HFFc6 (cell line): Measurements from ENCODE around the gene COL17A1. TPM values are rescaled to one million over a fixed set of nuclear protein-coding genes. Genes with fewer than 3 reads are reported as not detected.

Experiments
- DNase-seq: peaks from one replicate; pipeline ENCODE4 v3.0.0-alpha.2; 2018
- H3K27ac Mint-ChIP-seq: 2 replicates; pipeline ENCODE4 v1.8.0; 2020; ENCODE audit warnings: mild to moderate bottlenecking, mixed read lengths
- H3K27me3 Mint-ChIP-seq: 2 replicates; pipeline ENCODE4 v1.8.0; 2021; ENCODE audit warnings: mild to moderate bottlenecking, moderate library complexity, mixed read lengths; ENCODE audit not compliant: insufficient read depth
- H3K36me3 Mint-ChIP-seq: 2 replicates; pipeline ENCODE4 v1.8.0; 2021; ENCODE audit warnings: low read depth, mixed read lengths
- H3K4me1 Mint-ChIP-seq: 2 replicates; pipeline ENCODE4 v1.8.0; 2020; ENCODE audit warnings: low read depth, mixed read lengths
- H3K4me3 Mint-ChIP-seq: 2 replicates; pipeline ENCODE4 v1.8.0; 2020; ENCODE audit warnings: mild to moderate bottlenecking, moderate library complexity, mixed read lengths
- H3K9me3 Mint-ChIP-seq: 2 replicates; pipeline ENCODE4 v1.8.0; 2020; ENCODE audit warnings: mild to moderate bottlenecking, mixed read lengths
- CTCF ChIP-seq: fragments of 200-600 bp; sonication (generic); IDR thresholded peaks from 2 replicates; pipeline ENCODE4 v1.5.0; 2021; ENCODE audit warnings: antibody characterized with exemption, mild to moderate bottlenecking
- total RNA-seq, 6 experiments: library from RNA; stranded (reverse); fragmentation: NEBNext Ultra II Directional; extraction: Animal tissue kit (Norgen Biotek cat#: 25700); gene quantifications; 2 replicates in 1 of 6; 3 replicates in 5 of 6; pipeline ENCODE4 v1.2.3, GENCODE V29; 2021

The COL17A1 gene
- total RNA-seq, 6 experiments from 2014 or later: 0.23 to 1.5 (median 0.66) TPM

- Mint-ChIP-seq H3K27me3 (no peaks in the 10 kb centered on the region; the same call in 1 of the 2 replicates), H3K4me1 (no peaks in the 10 kb centered on the region), H3K36me3 (peaks cover 17% of the 10 kb centered on the region), H3K9me3 (no peaks in the 10 kb centered on the region), H3K27ac (no peak overlapping the region), H3K4me3 (no peak overlapping the region)
- DNase-seq: no peak
- TF ChIP-seq CTCF: no peak
These were observed 80.4 kb downstream of the COL17A1 start for GRCh38 chr10:104005172-104005863.

DNA sequence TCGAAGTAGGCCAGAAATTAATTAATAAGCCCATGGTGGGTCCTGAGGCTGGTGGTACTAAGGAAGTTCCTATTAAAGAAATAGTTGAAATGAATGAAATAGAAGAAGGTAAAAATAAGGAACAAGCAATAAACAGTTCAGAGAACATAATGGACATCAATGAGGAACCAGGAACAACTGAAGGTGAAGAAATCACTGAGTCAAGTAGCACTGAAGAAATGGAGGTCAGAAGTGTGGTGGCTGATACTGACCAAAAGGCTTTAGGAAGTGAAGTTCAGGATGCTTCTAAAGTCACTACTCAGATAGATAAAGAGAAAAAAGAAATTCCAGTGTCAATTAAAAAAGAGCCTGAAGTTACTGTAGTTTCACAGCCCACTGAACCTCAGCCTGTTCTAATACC, 82.8 kb downstream of the COL17A1 start:
- TF ChIP-seq CTCF: no peak
- Mint-ChIP-seq H3K9me3 (no peaks in the 10 kb centered on the region), H3K27ac (no peak overlapping the region), H3K36me3 (peaks cover 23% of the 10 kb centered on the region), H3K27me3 (no peaks in the 10 kb centered on the region; the same call in 1 of the 2 replicates), H3K4me1 (no peaks in the 10 kb centered on the region), H3K4me3 (no peak overlapping the region)
- DNase-seq: no peak

DNA sequence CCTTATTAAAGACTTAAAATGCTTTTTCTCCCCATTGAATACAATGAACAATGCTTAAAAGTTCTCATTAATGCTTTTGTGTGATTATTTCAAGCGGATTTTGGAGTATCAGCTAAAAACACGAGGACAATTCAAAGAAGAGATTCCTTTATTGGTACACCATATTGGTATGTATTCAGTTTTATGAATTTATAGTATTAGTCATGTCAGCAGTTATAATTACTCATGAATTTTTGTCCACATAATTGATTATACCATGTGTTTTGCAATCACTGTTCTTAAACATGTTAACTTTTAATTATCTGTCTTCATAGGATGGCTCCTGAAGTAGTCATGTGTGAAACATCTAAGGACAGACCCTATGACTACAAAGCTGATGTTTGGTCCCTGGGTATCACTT, 86.9 kb downstream of the COL17A1 start:
- Mint-ChIP-seq H3K4me1 (peaks cover 10% of the 10 kb centered on the region), H3K9me3 (no peaks in the 10 kb centered on the region), H3K36me3 (peaks cover 41% of the 10 kb centered on the region), H3K4me3 (no peak overlapping the region), H3K27me3 (no peaks in the 10 kb centered on the region), H3K27ac (no peak overlapping the region)
- DNase-seq: no peak
- TF ChIP-seq CTCF: no peak

DNA sequence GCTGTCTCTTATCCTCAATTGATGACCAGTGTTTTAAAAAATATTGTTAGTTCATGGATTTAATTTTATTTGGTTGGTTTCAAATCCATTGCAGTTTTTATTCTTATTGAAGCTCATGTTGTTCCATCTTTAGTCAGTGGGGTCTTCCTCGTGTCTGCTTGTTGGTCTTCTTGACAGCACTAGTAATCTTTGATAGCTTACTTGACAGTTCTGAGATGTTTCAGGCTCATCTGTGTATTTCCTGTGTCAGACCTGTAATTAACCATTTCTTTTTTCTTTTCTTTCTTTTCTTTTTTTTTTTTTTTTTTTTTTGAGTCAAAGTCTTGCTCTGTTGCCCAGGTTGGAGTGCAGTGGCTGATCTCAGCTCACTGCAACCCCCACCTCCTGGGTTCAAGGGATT, 90.5 kb downstream of the COL17A1 start:
- Mint-ChIP-seq H3K4me3 (no peak overlapping the region), H3K9me3 (no peaks in the 10 kb centered on the region), H3K27ac (no peak overlapping the region), H3K27me3 (no peaks in the 10 kb centered on the region), H3K36me3 (peaks cover 23% of the 10 kb centered on the region), H3K4me1 (peaks cover 29% of the 10 kb centered on the region)
- TF ChIP-seq CTCF: no peak
- DNase-seq: no peak

DNA sequence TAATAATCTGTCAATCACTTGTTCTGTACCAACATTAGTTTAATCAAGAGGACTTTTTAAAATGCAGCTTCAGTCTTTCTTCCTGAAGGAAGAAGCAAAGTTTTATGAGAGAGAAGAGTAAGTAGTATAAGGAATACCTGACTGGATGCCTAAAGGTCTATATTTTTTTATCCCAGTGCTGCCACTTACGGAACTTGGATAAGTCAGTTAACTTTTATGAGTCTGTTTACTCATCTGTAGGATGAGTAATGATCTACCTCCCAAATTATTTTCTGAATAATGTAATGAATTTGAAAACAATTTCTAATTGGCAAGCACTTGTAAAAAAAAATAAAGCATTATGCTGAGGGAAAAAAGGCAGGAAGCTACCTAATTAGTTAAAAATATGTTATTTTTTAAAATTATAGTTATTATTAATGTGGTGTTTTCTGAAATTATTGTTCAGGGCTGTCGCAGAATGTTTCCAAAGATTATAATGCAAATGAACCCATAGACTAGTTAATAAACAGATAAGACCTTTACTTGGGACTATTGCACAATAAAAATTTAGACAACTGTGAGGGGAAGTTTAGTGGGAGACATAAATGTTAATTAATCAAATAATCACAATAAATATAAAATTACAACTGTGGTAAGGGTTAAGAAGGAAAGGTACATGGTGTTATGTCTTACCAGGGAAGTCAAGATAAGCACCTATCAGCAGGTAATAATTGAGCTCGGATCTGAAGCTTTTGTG, 94.1 kb downstream of the COL17A1 start:
- no peak for TF ChIP-seq CTCF
- H3K27me3 Mint-ChIP-seq: no peaks in the 10 kb centered on the region
- DNase-seq: peak; percentile 19
- no peak overlapping the region for H3K4me3 Mint-ChIP-seq
- H3K27ac Mint-ChIP-seq: peak overlapping the region; percentile 16; the same call in 1 of the 2 replicates
- H3K9me3 Mint-ChIP-seq: no peaks in the 10 kb centered on the region
- H3K36me3 Mint-ChIP-seq: peaks cover 8% of the 10 kb centered on the region
- H3K4me1 Mint-ChIP-seq: peaks cover 58% of the 10 kb centered on the region
